ENCODE results near the gene TTLL7. TPM values are rescaled to one million over a fixed set of nuclear protein-coding genes. Genes with fewer than 3 reads are reported as not detected.

Gene TTLL7
- 7.8 TPM for total RNA-seq
- long read RNA-seq, full-length matches to known transcripts = 1 of 3 reads
- long read RNA-seq, partial matches to known transcripts = 1 of 3 reads
- long read RNA-seq, other reads (novel, unspliced or antisense) = 1 of 3 reads

GRCh38 chr1:83998498-83999315 lies at the start of gene TTLL7:
TTLL7 (minus strand) TSS chr1:83999132; CDS start chr1:83952211, 46,921 bp downstream.
- peak; percentile 82 for DNase-seq
- TF ChIP-seq, protein P1, sequence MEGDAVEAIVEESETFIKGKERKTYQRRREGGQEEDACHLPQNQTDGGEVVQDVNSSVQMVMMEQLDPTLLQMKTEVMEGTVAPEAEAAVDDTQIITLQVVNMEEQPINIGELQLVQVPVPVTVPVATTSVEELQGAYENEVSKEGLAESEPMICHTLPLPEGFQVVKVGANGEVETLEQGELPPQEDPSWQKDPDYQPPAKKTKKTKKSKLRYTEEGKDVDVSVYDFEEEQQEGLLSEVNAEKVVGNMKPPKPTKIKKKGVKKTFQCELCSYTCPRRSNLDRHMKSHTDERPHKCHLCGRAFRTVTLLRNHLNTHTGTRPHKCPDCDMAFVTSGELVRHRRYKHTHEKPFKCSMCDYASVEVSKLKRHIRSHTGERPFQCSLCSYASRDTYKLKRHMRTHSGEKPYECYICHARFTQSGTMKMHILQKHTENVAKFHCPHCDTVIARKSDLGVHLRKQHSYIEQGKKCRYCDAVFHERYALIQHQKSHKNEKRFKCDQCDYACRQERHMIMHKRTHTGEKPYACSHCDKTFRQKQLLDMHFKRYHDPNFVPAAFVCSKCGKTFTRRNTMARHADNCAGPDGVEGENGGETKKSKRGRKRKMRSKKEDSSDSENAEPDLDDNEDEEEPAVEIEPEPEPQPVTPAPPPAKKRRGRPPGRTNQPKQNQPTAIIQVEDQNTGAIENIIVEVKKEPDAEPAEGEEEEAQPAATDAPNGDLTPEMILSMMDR (IDR thresholded peaks at IDR 0.05; ENCODE audit: borderline replicate concordance) = no peak
- H3K36me3 ChIP-seq = no peaks in the 10 kb centered on the region
- intact Hi-C loops (cut with micrococcal nuclease) = no loop called here
- H3K4me3 ChIP-seq = peak within 1 kb of the TSS; percentile 91
- H3K27ac ChIP-seq (replicated peaks) = peak within 1 kb of the TSS; percentile 76
- H3K27me3 ChIP-seq (ENCODE audit: low read depth) = peaks cover 50% of the 10 kb centered on the region
- H3K9me3 ChIP-seq (replicated peaks) = no peaks in the 10 kb centered on the region
- peaks cover 22% of the 10 kb centered on the region for H3K4me1 ChIP-seq

DNA sequence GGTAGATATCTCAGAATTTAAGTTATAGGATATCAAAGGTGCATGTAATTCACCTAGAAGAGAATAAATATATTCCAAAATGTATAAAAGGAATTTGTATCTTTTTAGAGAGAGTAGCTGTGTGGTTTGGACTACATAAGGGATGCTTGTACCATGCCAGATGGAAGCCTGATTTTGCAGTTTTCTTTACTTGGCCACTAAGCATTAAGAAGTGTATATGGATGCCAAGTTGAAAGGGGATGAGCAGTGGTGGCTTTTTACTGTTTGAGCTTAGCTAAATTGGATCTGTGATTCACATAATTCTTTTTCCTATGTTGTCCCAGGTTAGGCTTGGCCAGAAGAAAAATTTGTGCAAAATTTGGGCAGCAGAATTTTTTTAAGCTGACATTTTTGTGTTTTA lies 43.5 kb upstream of the TTLL7 start:
- intact Hi-C loops (cut with micrococcal nuclease) = no loop called here

DNA sequence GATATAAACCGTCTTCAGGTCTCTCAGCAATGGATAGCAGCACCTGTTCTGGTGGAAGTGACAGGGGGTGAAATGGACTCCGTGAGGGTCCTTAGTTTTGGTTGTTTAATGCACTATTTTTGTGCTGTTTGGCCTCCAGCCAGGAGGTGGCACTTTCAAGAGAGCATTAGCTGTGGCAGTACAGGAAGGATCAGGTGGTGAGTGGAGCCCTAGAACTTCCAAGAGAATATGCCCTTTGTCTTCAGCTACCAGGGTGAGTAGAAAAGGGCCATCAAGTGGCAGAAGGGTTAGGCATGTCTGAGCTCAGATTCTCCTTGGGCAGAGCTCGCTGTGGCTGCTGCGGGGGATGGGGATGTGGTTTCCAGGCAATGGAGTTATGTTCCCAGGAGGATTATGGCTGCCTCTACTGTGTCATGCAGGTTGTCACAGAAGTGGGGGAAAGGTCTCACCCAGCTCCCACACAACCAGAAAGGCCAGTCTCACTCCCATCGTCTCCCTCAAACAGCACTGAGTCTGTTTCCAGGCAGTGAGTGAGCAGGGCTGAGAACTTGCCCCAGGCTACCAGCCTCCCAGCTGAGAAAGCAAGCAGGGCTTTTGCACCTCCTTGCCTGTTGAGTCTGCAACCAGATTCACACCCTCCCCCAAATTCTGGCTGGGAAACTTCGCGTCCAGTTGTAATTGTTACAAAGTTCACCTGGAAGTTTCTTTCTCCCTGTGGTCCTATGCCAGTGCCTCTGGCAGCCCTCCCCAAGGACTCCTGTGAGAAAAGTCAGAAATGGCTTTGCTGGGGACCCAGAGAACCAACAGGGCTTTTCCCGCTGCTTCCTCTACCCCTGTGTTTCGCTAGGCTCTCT lies 39.1 kb upstream of the TTLL7 start:
- DNase-seq = no peak
- intact Hi-C loops (cut with micrococcal nuclease) = no loop called here
- peaks cover 4% of the 10 kb centered on the region for H3K9me3 ChIP-seq (replicated peaks)
- no peak overlapping the region for H3K4me3 ChIP-seq
- H3K27ac ChIP-seq (replicated peaks) = no peak overlapping the region
- H3K4me1 ChIP-seq = no peaks in the 10 kb centered on the region
- TF ChIP-seq, protein P1 (IDR thresholded peaks at IDR 0.05; ENCODE audit: borderline replicate concordance) = no peak
- no peaks in the 10 kb centered on the region for H3K36me3 ChIP-seq
- H3K27me3 ChIP-seq (ENCODE audit: low read depth) = no peaks in the 10 kb centered on the region

More for the DNA sequence above, 43.5 kb upstream of the TTLL7 start:
- no peaks in the 10 kb centered on the region for H3K27me3 ChIP-seq (ENCODE audit: low read depth)
- no peaks in the 10 kb centered on the region for H3K9me3 ChIP-seq (replicated peaks)
- H3K36me3 ChIP-seq = no peaks in the 10 kb centered on the region
- no peaks in the 10 kb centered on the region for H3K4me1 ChIP-seq
- DNase-seq = no peak
- no peak overlapping the region for H3K27ac ChIP-seq (replicated peaks)
- TF ChIP-seq, protein P1 (IDR thresholded peaks at IDR 0.05; ENCODE audit: borderline replicate concordance) = no peak
- no peak overlapping the region for H3K4me3 ChIP-seq

DNA sequence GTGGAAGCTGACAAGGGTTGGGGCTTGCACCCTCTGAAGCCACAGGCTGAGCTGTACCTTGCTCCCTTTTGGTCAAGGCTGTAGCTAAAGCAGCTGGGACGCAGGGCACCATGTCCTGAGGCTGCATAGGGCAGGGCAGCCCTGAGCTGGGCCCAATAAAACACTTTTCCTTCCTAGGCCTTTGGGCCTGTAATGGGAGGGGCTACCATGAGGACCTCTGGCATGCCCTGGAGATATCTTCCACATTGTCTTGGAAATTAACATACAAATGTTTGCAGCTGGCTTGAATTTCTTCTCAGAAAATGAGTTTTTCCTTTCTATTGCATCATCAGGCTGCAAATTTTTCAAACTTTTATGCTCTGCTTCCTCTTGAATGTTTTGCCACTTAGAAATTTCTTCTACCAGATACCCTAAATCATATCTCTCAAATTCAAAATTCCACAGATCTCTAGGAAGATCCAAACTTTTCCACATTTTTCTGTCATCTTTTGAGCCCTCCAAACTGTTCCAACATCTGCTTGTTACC lies 32.9 kb upstream of the TTLL7 start:
- no peak for DNase-seq
- peaks cover 4% of the 10 kb centered on the region for H3K9me3 ChIP-seq (replicated peaks)
- no peaks in the 10 kb centered on the region for H3K4me1 ChIP-seq
- TF ChIP-seq, protein P1 (IDR thresholded peaks at IDR 0.05; ENCODE audit: borderline replicate concordance) = no peak
- no peaks in the 10 kb centered on the region for H3K27me3 ChIP-seq (ENCODE audit: low read depth)
- no peaks in the 10 kb centered on the region for H3K36me3 ChIP-seq
- intact Hi-C loops (cut with micrococcal nuclease) = no loop called here
- H3K4me3 ChIP-seq = no peak overlapping the region
- H3K27ac ChIP-seq (replicated peaks) = no peak overlapping the region

DNA sequence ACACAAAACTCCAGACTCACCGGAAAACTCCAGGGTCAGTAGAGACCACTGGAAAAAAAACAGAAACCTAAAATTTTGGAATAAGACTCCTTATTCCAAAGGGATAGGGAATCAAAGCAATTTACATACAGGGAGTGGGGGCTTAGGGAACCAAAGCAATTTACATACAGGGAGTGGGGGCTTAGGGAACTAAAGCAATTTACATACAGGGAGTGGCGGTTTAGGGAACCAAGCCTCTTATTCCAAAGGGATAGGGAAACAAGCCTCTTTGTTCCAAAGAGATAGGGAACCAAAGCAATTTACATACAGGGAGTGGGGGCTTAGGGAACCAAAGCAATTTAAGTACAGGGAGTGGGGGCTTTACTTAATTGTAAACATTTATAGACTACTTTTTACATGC lies 28.4 kb upstream of the TTLL7 start:
- TF ChIP-seq, protein P1 (IDR thresholded peaks at IDR 0.05; ENCODE audit: borderline replicate concordance) = no peak
- H3K27me3 ChIP-seq (ENCODE audit: low read depth) = no peaks in the 10 kb centered on the region
- H3K27ac ChIP-seq (replicated peaks) = no peak overlapping the region
- no peak for DNase-seq
- intact Hi-C loops (cut with micrococcal nuclease) = no loop called here
- no peaks in the 10 kb centered on the region for H3K36me3 ChIP-seq
- H3K4me1 ChIP-seq = no peaks in the 10 kb centered on the region
- H3K4me3 ChIP-seq = no peak overlapping the region
- no peaks in the 10 kb centered on the region for H3K9me3 ChIP-seq (replicated peaks)

Data from left ventricle myocardium inferior (tissue), 1 donor.